ENCODE data around the gene GORAB. TPM values are rescaled to one million over a fixed set of nuclear protein-coding genes. Genes with fewer than 3 reads are reported as not detected.

Gene GORAB
- total and polyA plus RNA-seq, 10 of the 15 experiments (the other 5 are each of a cell fraction or from before 2014, with no cell fraction given), result 5.5 to 38.6 (median 10.3) TPM

DNA sequence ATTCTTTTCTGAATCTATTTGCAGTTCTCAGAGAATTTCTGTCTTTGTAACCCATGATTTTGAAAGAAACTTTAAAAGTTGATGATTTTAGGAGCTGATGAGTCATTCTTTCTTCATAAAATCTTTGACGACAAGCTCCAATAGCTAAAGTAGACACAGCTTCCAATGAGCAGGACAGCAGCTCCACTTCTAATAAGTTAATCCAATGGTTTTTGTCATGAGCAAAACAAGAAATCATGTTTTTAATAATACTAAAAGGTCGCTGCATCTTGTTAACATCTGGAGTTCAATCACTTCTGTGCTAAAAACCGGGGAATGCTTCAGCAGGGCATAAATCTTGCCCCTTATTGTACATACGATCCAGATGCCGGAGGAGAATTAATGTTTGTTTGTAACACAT is 48.9 kb upstream of the GORAB start (continued):
- TF ChIP-seq, protein P1, sequence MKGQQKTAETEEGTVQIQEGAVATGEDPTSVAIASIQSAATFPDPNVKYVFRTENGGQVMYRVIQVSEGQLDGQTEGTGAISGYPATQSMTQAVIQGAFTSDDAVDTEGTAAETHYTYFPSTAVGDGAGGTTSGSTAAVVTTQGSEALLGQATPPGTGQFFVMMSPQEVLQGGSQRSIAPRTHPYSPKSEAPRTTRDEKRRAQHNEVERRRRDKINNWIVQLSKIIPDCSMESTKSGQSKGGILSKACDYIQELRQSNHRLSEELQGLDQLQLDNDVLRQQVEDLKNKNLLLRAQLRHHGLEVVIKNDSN (IDR thresholded peaks at IDR 0.05; ENCODE audit: borderline replicate concordance, extremely low read length, insufficient read depth, low read depth, low read length), result no peak
- TF ChIP-seq, protein P2, sequence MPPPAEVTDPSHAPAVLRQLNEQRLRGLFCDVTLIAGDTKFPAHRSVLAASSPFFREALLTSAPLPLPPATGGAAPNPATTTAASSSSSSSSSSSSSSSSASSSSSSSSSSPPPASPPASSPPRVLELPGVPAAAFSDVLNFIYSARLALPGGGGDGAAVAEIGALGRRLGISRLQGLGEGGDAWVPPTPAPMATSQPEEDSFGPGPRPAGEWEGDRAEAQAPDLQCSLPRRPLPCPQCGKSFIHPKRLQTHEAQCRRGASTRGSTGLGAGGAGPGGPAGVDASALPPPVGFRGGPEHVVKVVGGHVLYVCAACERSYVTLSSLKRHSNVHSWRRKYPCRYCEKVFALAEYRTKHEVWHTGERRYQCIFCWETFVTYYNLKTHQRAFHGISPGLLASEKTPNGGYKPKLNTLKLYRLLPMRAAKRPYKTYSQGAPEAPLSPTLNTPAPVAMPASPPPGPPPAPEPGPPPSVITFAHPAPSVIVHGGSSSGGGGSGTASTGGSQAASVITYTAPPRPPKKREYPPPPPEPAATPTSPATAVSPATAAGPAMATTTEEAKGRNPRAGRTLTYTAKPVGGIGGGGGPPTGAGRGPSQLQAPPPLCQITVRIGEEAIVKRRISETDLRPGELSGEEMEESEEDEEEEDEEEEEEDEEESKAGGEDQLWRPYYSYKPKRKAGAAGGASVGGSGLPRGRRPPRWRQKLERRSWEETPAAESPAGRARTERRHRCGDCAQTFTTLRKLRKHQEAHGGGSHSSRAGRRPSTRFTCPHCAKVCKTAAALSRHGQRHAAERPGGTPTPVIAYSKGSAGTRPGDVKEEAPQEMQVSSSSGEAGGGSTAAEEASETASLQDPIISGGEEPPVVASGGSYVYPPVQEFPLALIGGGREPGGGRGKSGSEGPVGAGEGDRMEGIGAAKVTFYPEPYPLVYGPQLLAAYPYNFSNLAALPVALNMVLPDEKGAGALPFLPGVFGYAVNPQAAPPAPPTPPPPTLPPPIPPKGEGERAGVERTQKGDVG (CRISPR knock-in tag; IDR thresholded peaks at IDR 0.05), result no peak

DNA sequence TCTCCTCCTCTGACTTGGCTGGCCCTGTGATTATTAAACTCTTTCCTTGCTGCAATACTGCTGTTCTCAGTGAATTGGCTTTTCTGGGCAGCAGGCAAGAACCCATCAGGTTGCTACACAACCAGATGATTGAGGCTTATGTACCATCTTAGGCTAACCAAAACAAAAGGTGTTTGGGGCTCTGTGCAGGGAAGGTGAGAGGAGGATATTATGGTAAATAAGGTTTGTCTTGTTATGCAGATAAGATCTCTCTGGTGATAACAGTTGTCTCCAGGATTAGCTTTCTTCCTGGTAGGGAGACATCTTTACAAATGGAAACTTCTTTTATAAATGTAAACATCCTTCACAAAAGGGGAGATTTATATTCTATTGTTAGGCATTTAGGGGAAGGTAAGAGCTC is 44.5 kb upstream of the GORAB start:
- SMC1A ChIA-PET (ENCODE audit: uncharacterized antibody, unreplicated experiment), result interaction anchor here (0.6 to 0.7 kb wide), 2 partner anchors 33 to 34 kb away, joined by 3 to 4 read pairs; no protein-coding TSS in a partner anchor
- intact Hi-C loops (cut with micrococcal nuclease; ENCODE audit: unreplicated experiment) (no loop called here), in situ Hi-C loops (cut with MboI) (no loop called here)
- BruUV-seq (replicated peaks), result no TSS peak
- Histone ChIP-seq H2AFZ (ENCODE audit: control insufficient read depth, low read depth, low read length) (no peak overlapping the region), H3K9ac (ENCODE audit: control insufficient read depth, insufficient read depth, low read length) (no peak overlapping the region), H3K4me1 (ENCODE audit: control insufficient read depth, insufficient read depth, low read length) (no peaks in the 10 kb centered on the region), H3K4me3 (no peak overlapping the region), H3K9me3 (replicated peaks; ENCODE audit: control insufficient read depth, insufficient read depth, low read length) (no peaks in the 10 kb centered on the region), H3K36me3 (ENCODE audit: control insufficient read depth in 2 of 2, insufficient read depth in 2 of 2, low read length in 1 of 2) (no peaks in the 10 kb centered on the region), H3K27ac (ENCODE audit: control insufficient read depth, insufficient read depth) (no peak overlapping the region), H3K27me3 (replicated peaks in 1 of 2; ENCODE audit: control insufficient read depth in 2 of 2, insufficient read depth in 2 of 2, low read length in 1 of 2) (no peaks in the 10 kb centered on the region), H3K79me2 (ENCODE audit: control insufficient read depth, insufficient read depth, low read length) (no peaks in the 10 kb centered on the region), H4K20me1 (ENCODE audit: control insufficient read depth, insufficient read depth) (no peaks in the 10 kb centered on the region), H3K4me2 (ENCODE audit: control insufficient read depth, insufficient read depth) (no peak overlapping the region)
- ATAC-seq (no peak), DNase-seq (ENCODE audit: low read depth, low spot score) (no peak), FAIRE-seq (no peak)
- POLR2A ChIA-PET, result no interaction called here
- CTCF ChIA-PET, result interaction anchor here (0.5 to 0.8 kb wide), 2 partner anchors 29 to 361 kb away, joined by 3 to 4 read pairs; no protein-coding TSS in a partner anchor
- TF ChIP-seq CHD2 (IDR thresholded peaks at IDR 0.05; ENCODE audit: borderline replicate concordance, low read depth, low read length) (no peak), SREBF2 (IDR thresholded peaks at IDR 0.05; ENCODE audit: low read length) (no peak), NBN (IDR thresholded peaks at IDR 0.05) (no peak), CREB1 (IDR thresholded peaks at IDR 0.05; ENCODE audit: low read depth) (no peak), TCF12 (IDR thresholded peaks at IDR 0.05; ENCODE audit: low read depth, low read length) (no peak), TBL1XR1 (IDR thresholded peaks at IDR 0.05; ENCODE audit: low read depth, low read length) (no peak), SMAD5 (IDR thresholded peaks at IDR 0.05; ENCODE audit: low read depth) (no peak), BHLHE40 (IDR thresholded peaks at IDR 0.05; ENCODE audit: borderline replicate concordance in 1 of 2, low read depth in 2 of 2, low read length in 1 of 2) (no peak), CBX5 (IDR thresholded peaks at IDR 0.05; ENCODE audit: low read depth) (no peak), MYB (IDR thresholded peaks at IDR 0.05; ENCODE audit: borderline replicate concordance, low read depth, low read length) (no peak), SREBF1 (IDR thresholded peaks at IDR 0.05; ENCODE audit: low read length) (no peak)
- TF ChIP-seq, protein P3, sequence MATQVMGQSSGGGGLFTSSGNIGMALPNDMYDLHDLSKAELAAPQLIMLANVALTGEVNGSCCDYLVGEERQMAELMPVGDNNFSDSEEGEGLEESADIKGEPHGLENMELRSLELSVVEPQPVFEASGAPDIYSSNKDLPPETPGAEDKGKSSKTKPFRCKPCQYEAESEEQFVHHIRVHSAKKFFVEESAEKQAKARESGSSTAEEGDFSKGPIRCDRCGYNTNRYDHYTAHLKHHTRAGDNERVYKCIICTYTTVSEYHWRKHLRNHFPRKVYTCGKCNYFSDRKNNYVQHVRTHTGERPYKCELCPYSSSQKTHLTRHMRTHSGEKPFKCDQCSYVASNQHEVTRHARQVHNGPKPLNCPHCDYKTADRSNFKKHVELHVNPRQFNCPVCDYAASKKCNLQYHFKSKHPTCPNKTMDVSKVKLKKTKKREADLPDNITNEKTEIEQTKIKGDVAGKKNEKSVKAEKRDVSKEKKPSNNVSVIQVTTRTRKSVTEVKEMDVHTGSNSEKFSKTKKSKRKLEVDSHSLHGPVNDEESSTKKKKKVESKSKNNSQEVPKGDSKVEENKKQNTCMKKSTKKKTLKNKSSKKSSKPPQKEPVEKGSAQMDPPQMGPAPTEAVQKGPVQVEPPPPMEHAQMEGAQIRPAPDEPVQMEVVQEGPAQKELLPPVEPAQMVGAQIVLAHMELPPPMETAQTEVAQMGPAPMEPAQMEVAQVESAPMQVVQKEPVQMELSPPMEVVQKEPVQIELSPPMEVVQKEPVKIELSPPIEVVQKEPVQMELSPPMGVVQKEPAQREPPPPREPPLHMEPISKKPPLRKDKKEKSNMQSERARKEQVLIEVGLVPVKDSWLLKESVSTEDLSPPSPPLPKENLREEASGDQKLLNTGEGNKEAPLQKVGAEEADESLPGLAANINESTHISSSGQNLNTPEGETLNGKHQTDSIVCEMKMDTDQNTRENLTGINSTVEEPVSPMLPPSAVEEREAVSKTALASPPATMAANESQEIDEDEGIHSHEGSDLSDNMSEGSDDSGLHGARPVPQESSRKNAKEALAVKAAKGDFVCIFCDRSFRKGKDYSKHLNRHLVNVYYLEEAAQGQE (IDR thresholded peaks at IDR 0.05; ENCODE audit: low read depth, low read length), result no peak
- TF ChIP-seq, protein P4, sequence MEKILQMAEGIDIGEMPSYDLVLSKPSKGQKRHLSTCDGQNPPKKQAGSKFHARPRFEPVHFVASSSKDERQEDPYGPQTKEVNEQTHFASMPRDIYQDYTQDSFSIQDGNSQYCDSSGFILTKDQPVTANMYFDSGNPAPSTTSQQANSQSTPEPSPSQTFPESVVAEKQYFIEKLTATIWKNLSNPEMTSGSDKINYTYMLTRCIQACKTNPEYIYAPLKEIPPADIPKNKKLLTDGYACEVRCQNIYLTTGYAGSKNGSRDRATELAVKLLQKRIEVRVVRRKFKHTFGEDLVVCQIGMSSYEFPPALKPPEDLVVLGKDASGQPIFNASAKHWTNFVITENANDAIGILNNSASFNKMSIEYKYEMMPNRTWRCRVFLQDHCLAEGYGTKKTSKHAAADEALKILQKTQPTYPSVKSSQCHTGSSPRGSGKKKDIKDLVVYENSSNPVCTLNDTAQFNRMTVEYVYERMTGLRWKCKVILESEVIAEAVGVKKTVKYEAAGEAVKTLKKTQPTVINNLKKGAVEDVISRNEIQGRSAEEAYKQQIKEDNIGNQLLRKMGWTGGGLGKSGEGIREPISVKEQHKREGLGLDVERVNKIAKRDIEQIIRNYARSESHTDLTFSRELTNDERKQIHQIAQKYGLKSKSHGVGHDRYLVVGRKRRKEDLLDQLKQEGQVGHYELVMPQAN (conservative IDR thresholded peaks at IDR 0.05), result no peak
- RAD21 ChIA-PET (ENCODE audit: unreplicated experiment), result no interaction called here
